Body of pancreas (tissue), 4 donors: ENCODE results near the gene ARHGAP6. TPM values are rescaled to one million over a fixed set of nuclear protein-coding genes. Genes with fewer than 3 reads are reported as not detected.
"Not testable (repeated sequence)": the region's sequence is repeated elsewhere in the genome, so short reads cannot be mapped to it uniquely, and the experiment has no call there.

Source experiments
- ATAC-seq: fragments of 150-250 bp; one replicate; pipeline ENCODE4 v1.9.1; 2016
- DNase-seq, 4 donors: peaks; one replicate each; pipeline ENCODE4 v3.0.0-alpha.2; 2019
- H3K27ac ChIP-seq, 4 donors: fragments of 200-600 bp; sonication (generic); 1 replicate in 3 of 4; 2 replicates in 1 of 4; pipeline versions ENCODE4 v1.5.1 to v1.6.1; 2016 to 2019; ENCODE audit warnings: mild to moderate bottlenecking in 1 of 4, mixed read lengths in 1 of 4, moderate library complexity in 1 of 4
- H3K27me3 ChIP-seq, 2 donors: fragments of 200-600 bp; sonication (generic); one replicate each; pipeline ENCODE4 v1.6.0; 2016; ENCODE audit warnings: mild to moderate bottlenecking in 1 of 2
- H3K36me3 ChIP-seq, 2 donors: fragments of 200-600 bp; sonication (generic); replicated peaks in 1 of 2; 2 replicates each; pipeline ENCODE4 v1.5.1; 2016; ENCODE audit warnings: low read depth in 2 of 2; ENCODE audit not compliant: insufficient read depth in 1 of 2
- H3K4me1 ChIP-seq: fragments of 200-600 bp; sonication (generic); one replicate; pipeline ENCODE4 v1.6.0; 2016
- H3K4me3 ChIP-seq, 2 donors: fragments of 200-600 bp; sonication (generic); 1 replicate in 1 of 2; 2 replicates in 1 of 2; pipeline ENCODE4 v1.5.1; 2016 to 2019
- H3K9me3 ChIP-seq, 3 donors: fragments of 200-600 bp; sonication (generic); 1 replicate in 2 of 3; 2 replicates in 1 of 3; pipeline ENCODE4 v1.5.1; 2016
- CTCF ChIP-seq, 7 experiments: fragments of 450-650 bp in 4 of 7; fragments of 200-600 bp in 3 of 7; sonication (generic) in 3 of 7; IDR thresholded peaks; one replicate each; pipeline ENCODE4 v1.5.1; 2016 to 2019; ENCODE audit warnings: antibody characterized with exemption in 7 of 7
- POLR2A ChIP-seq, 3 donors: fragments of 450-650 bp; IDR thresholded peaks; one replicate each; pipeline ENCODE4 v1.6.1; 2016; ENCODE audit warnings: antibody characterized with exemption in 3 of 3, mild to moderate bottlenecking in 2 of 3
- WGBS, 2 donors: methylation state at CpG; one replicate each; pipeline ENCODE4 v1.1.5; 2017; 5-methylcytosine and 5-hydroxymethylcytosine counted together
- intact Hi-C: fragments of 100-400 bp; cut with DNase I; formaldehyde crosslinking; loops from one replicate; pipeline ENCODE4 v1.15.1; 2023
- total RNA-seq, 2 donors: library from RNA; depleted of rRNA; stranded (reverse); fragments of >200 nt; gene quantifications; one replicate each; pipeline ENCODE4 v1.1.0, GENCODE V29; 2016

Gene ARHGAP6
- total RNA-seq, 2 donors from 2014 or later = 2.3 to 10.9 TPM

DNA sequence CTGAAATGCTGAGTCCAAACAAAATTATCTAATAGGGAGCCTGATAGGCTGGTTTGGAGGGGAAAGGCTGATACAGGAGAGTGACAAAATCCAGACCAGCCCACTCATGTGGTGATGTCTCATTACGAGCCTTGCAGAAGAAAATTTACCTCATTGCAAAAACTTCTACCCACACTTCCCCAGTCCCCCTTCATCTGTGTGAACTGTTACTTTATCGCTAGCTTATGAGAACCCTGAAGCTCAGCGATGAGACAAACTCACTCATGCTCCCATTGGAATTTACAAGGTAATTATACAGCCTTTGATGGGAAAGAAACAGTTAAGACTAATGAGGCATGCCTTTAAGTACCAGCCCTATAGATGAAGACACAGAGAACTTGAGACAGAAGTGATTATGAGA is 76.1 kb downstream of the ARHGAP6 start:
- intact Hi-C loops = no loop called here
- DNase-seq = no peak
- ATAC-seq = no peak
- H3K27ac ChIP-seq = no peak overlapping the region
- H3K9me3 ChIP-seq = no peaks in the 10 kb centered on the region
- H3K4me1 ChIP-seq = no peaks in the 10 kb centered on the region
- H3K4me3 ChIP-seq = no peak overlapping the region
- no peaks in the 10 kb centered on the region for H3K36me3 ChIP-seq
- WGBS, 2 donors = 55 to 72% methylated on average over 3 of the region's 3 CpGs
- no peaks in the 10 kb centered on the region for H3K27me3 ChIP-seq
- no peak for TF ChIP-seq CTCF (IDR thresholded peaks at IDR 0.05)
- TF ChIP-seq POLR2A (IDR thresholded peaks at IDR 0.05) = no peak

- ATAC-seq = no peak
- H3K27me3 ChIP-seq = no peaks in the 10 kb centered on the region
- intact Hi-C loops = no loop called here
- H3K9me3 ChIP-seq = no peaks in the 10 kb centered on the region
- no peak for TF ChIP-seq CTCF (IDR thresholded peaks at IDR 0.05)
- no peak for TF ChIP-seq POLR2A (IDR thresholded peaks at IDR 0.05)
- DNase-seq = no peak
- H3K4me3 ChIP-seq = no peak overlapping the region
- H3K27ac ChIP-seq = no peak overlapping the region
- H3K36me3 ChIP-seq = no peaks in the 10 kb centered on the region
- no peaks in the 10 kb centered on the region for H3K4me1 ChIP-seq
These were observed 77.6 kb downstream of the ARHGAP6 start for GRCh38 chrX:11588097-11588496.

DNA sequence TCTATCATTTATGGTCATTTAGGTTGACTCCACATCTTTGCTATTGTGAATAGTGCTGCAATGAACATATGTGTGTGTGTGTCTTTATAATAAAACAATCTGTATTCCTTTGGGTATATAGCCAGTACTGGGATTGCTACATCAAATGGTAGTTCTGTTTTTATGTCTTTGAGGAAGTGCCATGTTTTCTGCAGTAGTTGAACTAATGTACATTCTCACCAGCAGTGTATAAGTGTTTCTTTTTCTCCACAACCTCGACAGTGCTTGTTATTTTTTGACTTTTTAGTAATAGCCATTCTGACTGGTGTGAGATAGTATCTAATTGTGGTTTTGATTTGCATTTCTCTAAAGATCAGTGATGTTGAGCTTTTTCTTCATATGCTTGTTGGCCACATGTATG is 80.5 kb downstream of the ARHGAP6 start:
- TF ChIP-seq CTCF (IDR thresholded peaks at IDR 0.05) = no peak
- no peak for TF ChIP-seq POLR2A (IDR thresholded peaks at IDR 0.05)
- 30 to 50% methylated on average over 1 of the region's 1 CpG for WGBS, 2 donors
- Histone ChIP-seq H3K27me3 (no peaks in the 10 kb centered on the region), H3K4me1 (no peaks in the 10 kb centered on the region), H3K36me3 (no peaks in the 10 kb centered on the region), H3K4me3 (no peak overlapping the region), H3K9me3 (no peaks in the 10 kb centered on the region), H3K27ac (no peak overlapping the region)
- intact Hi-C loops = no loop called here
- DNase-seq (no peak), ATAC-seq (no peak)

- Histone ChIP-seq H3K9me3 (no peaks in the 10 kb centered on the region), H3K4me3 (no peak overlapping the region), H3K36me3 (no peaks in the 10 kb centered on the region), H3K4me1 (no peaks in the 10 kb centered on the region), H3K27ac (no peak overlapping the region), H3K27me3 (no peaks in the 10 kb centered on the region)
- TF ChIP-seq POLR2A (IDR thresholded peaks at IDR 0.05) (no peak), CTCF (IDR thresholded peaks at IDR 0.05) (no peak)
- intact Hi-C loops = no loop called here
- ATAC-seq (no peak), DNase-seq (no peak)
- 71 to 74% methylated on average over 2 of the region's 2 CpGs for WGBS, 2 donors
These were observed 84.9 kb downstream of the ARHGAP6 start for GRCh38 chrX:11580789-11581188.

GRCh38 chrX:11579636-11580600 is 85.8 kb downstream of the ARHGAP6 start:
- H3K4me1 ChIP-seq = no peaks in the 10 kb centered on the region
- ATAC-seq (no peak), DNase-seq (no peak)
- intact Hi-C loops = no loop called here
- WGBS, 2 donors = 45 to 54% methylated on average over 7 of the region's 7 CpGs
- no peak overlapping the region for H3K27ac ChIP-seq
- no peaks in the 10 kb centered on the region for H3K36me3 ChIP-seq
- no peak for TF ChIP-seq CTCF (IDR thresholded peaks at IDR 0.05)
- TF ChIP-seq POLR2A (IDR thresholded peaks at IDR 0.05) = no peak
- no peak overlapping the region for H3K4me3 ChIP-seq
- no peaks in the 10 kb centered on the region for H3K27me3 ChIP-seq
- H3K9me3 ChIP-seq = no peaks in the 10 kb centered on the region

- ATAC-seq, intact Hi-C loops, H3K27ac ChIP-seq, H3K27me3 ChIP-seq, H3K9me3 ChIP-seq, H3K4me3 ChIP-seq, H3K4me1 ChIP-seq, DNase-seq, H3K36me3 ChIP-seq: not testable (repeated sequence)
- WGBS, 2 donors = 50 to 88% methylated on average over 1 of the region's 1 CpG
These were observed 87.4 kb downstream of the ARHGAP6 start for GRCh38 chrX:11578301-11578700.
